ENCODE measurements around the gene POMC.
"Not testable (repeated sequence)": the region's sequence is repeated elsewhere in the genome, so short reads cannot be mapped to it uniquely, and the experiment has no call there.

Gene POMC

GRCh38 chr2:25164561-25164960 lies 3.8 kb downstream of the POMC start:
- TF ChIP-seq CTCF (conservative IDR thresholded peaks at IDR 0.05): no peak
- no peak overlapping the region for H3K27ac ChIP-seq

- not testable (repeated sequence) for H3K27ac ChIP-seq
These were observed 6.3 kb downstream of the POMC start for GRCh38 chr2:25162061-25162460.

- H3K27ac ChIP-seq: no peak overlapping the region
- no peak for TF ChIP-seq CTCF (conservative IDR thresholded peaks at IDR 0.05)
These were observed 7.2 kb downstream of the POMC start for GRCh38 chr2:25161055-25161781.

DNA sequence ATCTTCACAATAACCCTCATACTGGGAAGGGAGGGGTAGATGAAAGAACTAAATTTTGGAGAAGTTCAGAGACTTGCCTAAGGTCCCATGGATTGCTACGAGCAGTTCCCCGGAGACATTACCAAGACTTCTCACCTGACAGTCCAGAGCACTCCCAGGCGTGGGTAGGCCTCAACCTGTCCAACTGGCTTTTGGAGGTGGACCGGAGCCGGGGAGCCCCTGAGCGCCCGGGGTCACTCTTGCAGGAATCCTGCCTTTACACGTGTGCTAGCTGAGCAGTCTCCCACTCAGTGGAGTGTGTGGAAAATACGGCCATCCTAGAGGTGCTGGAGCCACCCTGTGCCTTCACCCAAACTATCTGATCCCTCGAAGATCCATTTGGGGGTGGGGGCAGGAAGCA lies 8.0 kb downstream of the POMC start:
- TF ChIP-seq CTCF (conservative IDR thresholded peaks at IDR 0.05): no peak
- H3K27ac ChIP-seq: no peak overlapping the region

GRCh38 chr2:25159949-25160348 lies 8.4 kb downstream of the POMC start:
- TF ChIP-seq CTCF (conservative IDR thresholded peaks at IDR 0.05): no peak
- H3K27ac ChIP-seq: no peak overlapping the region

DNA sequence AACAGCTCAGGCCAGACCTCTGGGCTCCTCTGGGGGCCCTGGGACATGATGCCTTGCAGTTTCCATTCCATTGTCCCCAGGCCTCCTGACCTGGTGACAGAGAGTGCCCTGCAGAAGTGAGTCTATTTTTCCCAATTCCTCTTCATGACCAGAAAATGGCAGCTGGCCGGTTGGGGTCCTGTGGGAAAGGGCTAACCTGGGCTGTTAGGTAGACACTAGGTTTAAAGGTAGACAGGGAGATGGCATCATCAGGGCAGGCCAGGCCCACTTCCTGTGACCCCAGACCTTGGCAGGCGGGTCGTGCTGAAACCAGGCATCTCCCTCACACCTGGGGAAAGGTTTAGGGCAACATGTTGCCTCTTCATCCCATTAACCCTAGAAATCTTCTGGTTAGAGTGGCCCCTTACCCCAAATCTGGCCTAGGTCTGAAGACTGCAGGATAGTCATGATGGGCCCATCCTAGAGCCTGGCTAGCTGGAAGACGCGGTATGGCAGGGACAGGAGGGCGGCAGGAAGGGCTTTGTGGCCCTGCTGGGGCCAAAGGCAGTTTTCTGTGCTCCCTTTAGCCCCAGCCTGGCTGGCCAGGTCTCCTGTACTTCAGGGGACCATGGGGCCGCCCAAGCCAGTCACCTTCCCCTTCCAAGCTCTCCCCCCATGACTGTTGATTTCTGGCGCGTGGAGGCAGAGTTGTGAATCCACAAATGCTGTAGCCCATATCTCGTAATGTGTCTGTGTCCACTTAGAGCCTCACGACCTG lies 10.1 kb downstream of the POMC start:
- TF ChIP-seq CTCF (conservative IDR thresholded peaks at IDR 0.05): no peak
- H3K27ac ChIP-seq: no peak overlapping the region

- no peak for TF ChIP-seq CTCF (conservative IDR thresholded peaks at IDR 0.05)
- H3K27ac ChIP-seq: no peak overlapping the region
These were observed 13.0 kb downstream of the POMC start for GRCh38 chr2:25155401-25155800.

DNA sequence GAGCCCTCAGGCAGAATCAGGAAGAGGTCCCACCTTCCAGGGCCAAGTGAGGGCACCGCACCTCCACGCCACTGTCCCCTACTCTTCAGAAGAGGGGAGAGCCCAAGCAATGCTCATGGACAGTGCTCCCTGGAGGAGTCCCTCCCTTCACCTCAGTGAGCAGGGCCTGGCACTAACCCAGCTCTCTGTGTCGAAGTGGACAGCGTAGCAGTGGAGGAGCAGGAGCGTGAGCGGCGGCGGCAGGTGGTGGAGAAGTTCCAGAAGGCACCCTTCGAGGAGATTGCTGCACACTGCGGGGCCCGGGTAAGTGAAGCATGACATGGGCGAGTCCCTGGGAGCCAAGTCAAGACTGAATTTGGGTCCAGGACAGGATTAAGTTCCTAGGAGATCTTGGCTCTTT lies 16.7 kb downstream of the POMC start:
- TF ChIP-seq CTCF (conservative IDR thresholded peaks at IDR 0.05): no peak
- no peak overlapping the region for H3K27ac ChIP-seq

- not testable (repeated sequence) for H3K27ac ChIP-seq
These were observed 17.4 kb downstream of the POMC start for GRCh38 chr2:25150993-25151392.

Data from VCaP (cell line).